K562 (cell line): ENCODE measurements around the gene FRMD4A.

Experiments used
- MAX ChIP-seq: sonication (generic); formaldehyde crosslinking; IDR thresholded peaks from 2 replicates; pipeline ENCODE4 v1.9.0; 2022; ENCODE audit warnings: mild to moderate bottlenecking, missing genetic modification reagents
- MEF2A ChIP-seq: IDR thresholded peaks from 2 replicates; pipeline ENCODE4 v1.6.1; 2011; ENCODE audit warnings: low read depth, mild to moderate bottlenecking, low read length, moderate library complexity; ENCODE audit not compliant: control insufficient read depth
- NRF1 ChIP-seq, 2 experiments: fragments of 450-650 bp; IDR thresholded peaks in 1 of 2; conservative IDR thresholded peaks in 1 of 2; 2 replicates each; pipeline ENCODE4 v1.6.1; 2014; ENCODE audit warnings: mild to moderate bottlenecking in 2 of 2
- POLR2AphosphoS5 ChIP-seq: IDR thresholded peaks from 2 replicates; pipeline ENCODE4 v1.6.1; 2011; ENCODE audit warnings: mild to moderate bottlenecking, low read depth, low read length, moderate library complexity; ENCODE audit not compliant: control insufficient read depth, insufficient read depth
- POLR2B ChIP-seq: fragments of 450-650 bp; IDR thresholded peaks from 2 replicates; pipeline ENCODE4 v1.6.1; 2018; ENCODE audit warnings: low read depth; ENCODE audit not compliant: partially characterized antibody
- RNF2 ChIP-seq: sonication (generic); IDR thresholded peaks from 2 replicates; pipeline ENCODE4 v1.6.1; 2016
- SIN3A ChIP-seq, 2 experiments: fragments of 150-350 bp in 1 of 2; IDR thresholded peaks; 2 replicates each; pipeline ENCODE4 v1.6.1; 2011 to 2016; ENCODE audit warnings: borderline replicate concordance in 2 of 2, low read depth in 2 of 2, low read length in 2 of 2, mild to moderate bottlenecking in 2 of 2, moderate library complexity in 2 of 2; ENCODE audit not compliant: control insufficient read depth in 1 of 2
- ZNF263 ChIP-seq: sonication (generic); formaldehyde crosslinking; IDR thresholded peaks from 2 replicates; pipeline ENCODE4 v1.8.0; 2022; ENCODE audit warnings: mild to moderate bottlenecking, missing genetic modification reagents, borderline replicate concordance
- ZNF384 ChIP-seq: IDR thresholded peaks from 2 replicates; pipeline ENCODE4 v1.6.1; 2012; ENCODE audit warnings: low read depth, low read length, improper control_type of control experiment

- TF ChIP-seq MAX (no peak), ZNF263 (CRISPR knock-in tag) (no peak), POLR2AphosphoS5 (no peak), POLR2B (no peak), NRF1 (conservative IDR thresholded peaks at IDR 0.05 in 1 of 2, IDR thresholded peaks at IDR 0.05 in 1 of 2) (no peak), RNF2 (no peak), SIN3A (IDR thresholded peaks at IDR 0.05; ENCODE audit: borderline replicate concordance in 2 of 2, control insufficient read depth in 1 of 2, low read depth in 2 of 2, low read length in 2 of 2) (no peak), ZNF384 (no peak), MEF2A (no peak)
These were observed 541.8 kb downstream of the FRMD4A start for GRCh38 chr10:13788711-13789447.
